ENCODE results near the gene SMOC2. TPM values are rescaled to one million over a fixed set of nuclear protein-coding genes. Genes with fewer than 3 reads are reported as not detected.
"Not testable (repeated sequence)": the region's sequence is repeated elsewhere in the genome, so short reads cannot be mapped to it uniquely, and the experiment has no call there.

SMOC2 gene
- total and polyA plus RNA-seq, 12 donors, result 6.6 to 39.1 (median 17.6) TPM

GRCh38 chr6:168674595-168674994, 233.6 kb downstream of the SMOC2 start:
- ATAC-seq (no peak), DNase-seq (no peak)
- Histone ChIP-seq H3K9me3 (no peaks in the 10 kb centered on the region), H3K4me1 (no peaks in the 10 kb centered on the region), H3K4me3 (no peak overlapping the region), H3K27me3 (peaks cover 0 to 4% (median 0%) of the 10 kb centered on the region in 7 donors), H3K27ac (no peak overlapping the region), H3K36me3 (no peaks in the 10 kb centered on the region)
- intact Hi-C loops (cut with DNase I), result no loop called here
- TF ChIP-seq CTCF (IDR thresholded peaks at IDR 0.05), result no peak
- 89 to 91% methylated on average over 7 of the region's 7 CpGs for WGBS, 2 donors

DNA sequence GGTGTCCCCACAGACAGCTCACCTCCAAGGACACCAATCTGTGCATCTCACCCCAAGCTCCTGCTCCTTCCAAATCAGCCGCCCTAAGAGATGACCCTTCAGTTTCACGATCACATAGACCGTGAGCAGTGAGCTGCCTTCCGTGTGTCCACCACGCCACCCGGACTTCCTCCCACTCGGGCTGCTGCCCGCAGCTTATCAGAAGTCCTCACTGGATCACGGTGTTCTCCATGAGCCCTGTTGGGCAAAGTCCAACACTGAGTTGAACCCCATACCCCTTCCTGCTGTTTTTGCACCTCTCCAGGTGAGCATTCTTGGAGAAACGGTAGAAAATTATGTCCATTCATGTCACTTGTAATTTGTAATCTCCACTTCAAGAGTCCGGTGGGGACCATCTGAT, 234.4 kb downstream of the SMOC2 start:
- intact Hi-C loops (cut with DNase I), result no loop called here
- ATAC-seq, result no peak
- WGBS, 2 donors, result 75 to 76% methylated on average over 11 of the region's 11 CpGs

GRCh38 chr6:168675933-168676551, 235.1 kb downstream of the SMOC2 start:
- H3K4me1 ChIP-seq, result no peaks in the 10 kb centered on the region
- H3K4me3 ChIP-seq, result no peak overlapping the region
- no peak for DNase-seq
- H3K36me3 ChIP-seq, result no peaks in the 10 kb centered on the region
- intact Hi-C loops (cut with DNase I), result no loop called here
- H3K9me3 ChIP-seq, result no peaks in the 10 kb centered on the region
- TF ChIP-seq CTCF (IDR thresholded peaks at IDR 0.05), result no peak
- H3K27me3 ChIP-seq, result peaks cover 0 to 7% (median 0%) of the 10 kb centered on the region in 7 donors
- H3K27ac ChIP-seq, result no peak overlapping the region
- 88 to 92% methylated on average over 11 of the region's 11 CpGs for WGBS, 2 donors
- ATAC-seq, result no peak

More for the DNA sequence above, 234.4 kb downstream of the SMOC2 start:
- Histone ChIP-seq H3K36me3 (no peaks in the 10 kb centered on the region), H3K9me3 (no peaks in the 10 kb centered on the region), H3K27ac (no peak overlapping the region), H3K4me1 (no peaks in the 10 kb centered on the region), H3K27me3 (peaks cover 0 to 4% (median 0%) of the 10 kb centered on the region in 7 donors), H3K4me3 (no peak overlapping the region)
- TF ChIP-seq CTCF (IDR thresholded peaks at IDR 0.05), result no peak
- DNase-seq, result no peak

DNA sequence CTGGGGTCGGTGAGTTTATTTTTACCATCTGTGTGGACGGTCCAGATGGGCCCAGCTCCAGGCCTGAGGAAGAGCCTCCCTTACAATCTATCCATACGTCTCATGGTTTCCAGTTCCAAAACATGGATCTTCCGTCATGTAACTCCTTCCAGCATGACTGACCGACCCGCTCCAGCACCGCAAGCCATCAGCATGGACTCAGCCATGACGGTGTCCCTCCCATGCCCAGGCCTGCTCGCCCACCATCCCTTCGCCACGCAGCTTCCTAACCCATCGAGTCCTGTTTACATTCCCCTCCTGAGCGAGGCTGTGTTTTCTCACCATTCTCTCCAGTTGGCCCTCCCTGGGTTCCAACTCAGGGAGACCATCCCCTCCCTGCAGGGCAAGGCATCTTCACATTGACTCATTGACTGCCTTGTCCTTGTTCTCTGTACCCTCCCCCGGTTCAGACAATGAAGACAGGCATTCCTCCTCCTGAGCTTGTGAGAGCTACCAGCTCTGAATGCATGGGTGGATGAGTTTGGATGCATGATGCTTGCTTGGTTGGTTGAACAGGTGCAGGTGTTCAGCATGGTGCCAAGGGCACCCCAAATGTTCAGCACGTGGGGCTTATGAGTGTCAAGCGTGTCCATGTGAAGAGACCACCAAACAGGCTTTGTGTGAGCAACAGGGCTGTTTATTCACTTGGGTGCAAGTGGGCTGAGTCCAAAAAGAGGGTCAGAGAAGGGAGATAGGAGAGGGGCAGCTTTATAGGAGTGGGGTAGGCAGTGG, 235.8 kb downstream of the SMOC2 start:
- Histone ChIP-seq H3K27ac (no peak overlapping the region), H3K4me1 (no peaks in the 10 kb centered on the region), H3K4me3 (no peak overlapping the region), H3K36me3 (no peaks in the 10 kb centered on the region), H3K27me3 (peaks cover 0 to 5% (median 0%) of the 10 kb centered on the region in 7 donors), H3K9me3 (no peaks in the 10 kb centered on the region)
- no peak for DNase-seq
- 77 to 80% methylated on average over 16 of the region's 16 CpGs for WGBS, 2 donors
- TF ChIP-seq CTCF (IDR thresholded peaks at IDR 0.05), result no peak
- ATAC-seq, result no peak
- intact Hi-C loops (cut with DNase I), result no loop called here

DNA sequence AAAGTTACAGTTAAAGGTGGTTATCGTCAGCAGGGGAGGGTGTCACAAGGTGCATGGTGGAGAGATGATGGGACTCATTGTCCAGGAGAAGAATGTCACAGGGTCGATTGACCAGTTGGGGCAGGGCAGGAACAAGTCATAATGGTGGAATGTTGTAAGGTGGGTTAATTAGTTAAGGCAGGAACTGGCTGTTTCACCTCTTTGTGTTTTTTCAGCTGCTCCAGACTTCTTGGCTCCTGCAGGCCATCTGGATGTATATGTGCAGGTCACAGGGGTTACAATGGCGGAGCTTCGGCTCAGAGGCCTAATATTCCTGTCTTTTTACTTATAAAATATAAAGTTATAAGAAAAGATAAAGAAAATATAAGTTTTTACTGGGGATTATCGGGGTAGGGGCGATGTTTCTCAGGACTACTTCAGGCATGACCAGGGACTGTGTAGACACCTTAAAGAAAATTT, 236.4 kb downstream of the SMOC2 start:
- WGBS, 2 donors, result 71 to 79% methylated on average over 6 of the region's 6 CpGs
- H3K9me3 ChIP-seq; H3K36me3 ChIP-seq; ATAC-seq; H3K27me3 ChIP-seq; DNase-seq; H3K4me1 ChIP-seq; intact Hi-C loops (cut with DNase I); H3K27ac ChIP-seq; H3K4me3 ChIP-seq: not testable (repeated sequence)
